HEK293 (cell line): ENCODE data around the gene GABBR2.

ENCODE experiments used
- FEZF1 ChIP-seq: fragments of 450-650 bp; formaldehyde crosslinking; IDR thresholded peaks from 2 replicates; pipeline ENCODE4 v1.5.1; 2016; ENCODE audit warnings: missing biosample characterization, missing genetic modification characterization
- KLF7 ChIP-seq: fragments of 450-650 bp; formaldehyde crosslinking; IDR thresholded peaks from 2 replicates; pipeline ENCODE4 v1.5.1; 2016; ENCODE audit warnings: missing biosample characterization, missing genetic modification characterization, borderline replicate concordance
- MEIS1 ChIP-seq: sonication (generic); formaldehyde crosslinking; IDR thresholded peaks from 2 replicates; pipeline ENCODE4 v1.8.1; 2022; ENCODE audit warnings: missing genetic modification reagents, mild to moderate bottlenecking, borderline replicate concordance
- MZF1 ChIP-seq: fragments of 450-650 bp; formaldehyde crosslinking; IDR thresholded peaks from 2 replicates; pipeline ENCODE4 v1.5.1; 2017; ENCODE audit warnings: missing biosample characterization, missing genetic modification characterization, borderline replicate concordance
- SCRT2 ChIP-seq: fragments of 450-650 bp; formaldehyde crosslinking; IDR thresholded peaks from 2 replicates; pipeline ENCODE4 v1.5.1; 2016; ENCODE audit warnings: missing biosample characterization, missing genetic modification characterization
- SP2 ChIP-seq: fragments of 450-650 bp; formaldehyde crosslinking; IDR thresholded peaks from 2 replicates; pipeline ENCODE4 v1.5.1; 2016; ENCODE audit warnings: missing biosample characterization, missing genetic modification characterization
- SP7 ChIP-seq: fragments of 450-650 bp; formaldehyde crosslinking; IDR thresholded peaks from 2 replicates; pipeline ENCODE4 v1.5.1; 2016; ENCODE audit warnings: missing biosample characterization, missing genetic modification characterization
- YY1 ChIP-seq: fragments of 450-650 bp; formaldehyde crosslinking; IDR thresholded peaks from 2 replicates; pipeline ENCODE4 v1.5.1; 2018; ENCODE audit warnings: missing biosample characterization, missing genetic modification characterization
- ZBTB48 ChIP-seq: fragments of 450-650 bp; formaldehyde crosslinking; IDR thresholded peaks from 2 replicates; pipeline ENCODE4 v1.5.1; 2016; ENCODE audit warnings: missing biosample characterization, missing genetic modification characterization
- ZBTB7A ChIP-seq: fragments of 450-650 bp; formaldehyde crosslinking; IDR thresholded peaks from 2 replicates; pipeline ENCODE4 v1.5.1; 2016; ENCODE audit warnings: low read depth, missing biosample characterization, missing genetic modification characterization
- ZFP3 ChIP-seq: fragments of 450-650 bp; formaldehyde crosslinking; IDR thresholded peaks from 2 replicates; pipeline ENCODE4 v1.5.1; 2016; ENCODE audit warnings: low read depth, missing biosample characterization, missing genetic modification characterization
- ZIC2 ChIP-seq: fragments of 450-650 bp; formaldehyde crosslinking; IDR thresholded peaks from 2 replicates; pipeline ENCODE4 v1.5.1; 2016; ENCODE audit warnings: missing biosample characterization, missing genetic modification characterization
- ZNF112 ChIP-seq: fragments of 450-650 bp; formaldehyde crosslinking; IDR thresholded peaks from 2 replicates; pipeline ENCODE4 v1.5.0; 2017; ENCODE audit warnings: missing biosample characterization, missing genetic modification characterization
- ZNF132 ChIP-seq: fragments of 450-650 bp; formaldehyde crosslinking; IDR thresholded peaks from 2 replicates; pipeline ENCODE4 v1.5.1; 2017; ENCODE audit warnings: missing biosample characterization, missing genetic modification characterization, borderline replicate concordance
- ZNF221 ChIP-seq: fragments of 450-650 bp; formaldehyde crosslinking; IDR thresholded peaks from 2 replicates; pipeline ENCODE4 v1.5.1; 2017; ENCODE audit warnings: missing biosample characterization, missing genetic modification characterization, borderline replicate concordance
- ZNF223 ChIP-seq: fragments of 450-650 bp; formaldehyde crosslinking; IDR thresholded peaks from 2 replicates; pipeline ENCODE4 v1.5.1; 2016; ENCODE audit warnings: missing biosample characterization, missing genetic modification characterization
- ZNF24 ChIP-seq: fragments of 450-650 bp; formaldehyde crosslinking; IDR thresholded peaks from 2 replicates; pipeline ENCODE4 v1.5.1; 2016; ENCODE audit warnings: missing biosample characterization, missing genetic modification characterization
- ZNF324 ChIP-seq: fragments of 450-650 bp; formaldehyde crosslinking; IDR thresholded peaks from 2 replicates; pipeline ENCODE4 v1.5.1; 2016; ENCODE audit warnings: missing biosample characterization, missing genetic modification characterization
- ZNF341 ChIP-seq: fragments of 450-650 bp; formaldehyde crosslinking; IDR thresholded peaks from 2 replicates; pipeline ENCODE4; 2016; ENCODE audit warnings: low read depth, missing biosample characterization, missing genetic modification characterization
- ZNF354C ChIP-seq: fragments of 450-650 bp; formaldehyde crosslinking; IDR thresholded peaks from 2 replicates; pipeline ENCODE4 v1.5.1; 2016; ENCODE audit warnings: missing biosample characterization, missing genetic modification characterization, low read depth, borderline replicate concordance
- ZNF366 ChIP-seq: fragments of 450-650 bp; formaldehyde crosslinking; conservative IDR thresholded peaks from 2 replicates; pipeline ENCODE4 v1.5.1; 2016; ENCODE audit warnings: missing biosample characterization, missing genetic modification characterization
- ZNF391 ChIP-seq: fragments of 450-650 bp; formaldehyde crosslinking; IDR thresholded peaks from 2 replicates; pipeline ENCODE4 v1.5.1; 2016; ENCODE audit warnings: low read depth, missing biosample characterization, missing genetic modification characterization, borderline replicate concordance
- ZNF404 ChIP-seq: fragments of 450-650 bp; formaldehyde crosslinking; IDR thresholded peaks from 2 replicates; pipeline ENCODE4 v1.5.1; 2017; ENCODE audit warnings: missing biosample characterization, missing genetic modification characterization
- ZNF48 ChIP-seq: fragments of 450-650 bp; formaldehyde crosslinking; IDR thresholded peaks from 2 replicates; pipeline ENCODE4 v1.5.1; 2016; ENCODE audit warnings: missing biosample characterization, missing genetic modification characterization
- ZNF529 ChIP-seq: fragments of 450-650 bp; formaldehyde crosslinking; IDR thresholded peaks from 2 replicates; pipeline ENCODE4 v1.5.1; 2017; ENCODE audit warnings: missing genetic modification characterization, missing biosample characterization; ENCODE audit not compliant: insufficient replicate concordance
- ZNF549 ChIP-seq: fragments of 450-650 bp; IDR thresholded peaks from 2 replicates; pipeline ENCODE4 v1.5.1; 2018; ENCODE audit warnings: missing biosample characterization, missing genetic modification characterization, mild to moderate bottlenecking, inconsistent platforms, moderate library complexity
- ZNF560 ChIP-seq: fragments of 450-650 bp; formaldehyde crosslinking; IDR thresholded peaks from 2 replicates; pipeline ENCODE4 v1.5.1; 2017; ENCODE audit warnings: missing biosample characterization, missing genetic modification characterization, borderline replicate concordance
- ZNF623 ChIP-seq: fragments of 450-650 bp; formaldehyde crosslinking; IDR thresholded peaks from 2 replicates; pipeline ENCODE4 v1.5.1; 2016; ENCODE audit warnings: missing biosample characterization, missing genetic modification characterization
- ZNF670 ChIP-seq: fragments of 450-650 bp; formaldehyde crosslinking; IDR thresholded peaks from 2 replicates; pipeline ENCODE4 v1.5.1; 2016; ENCODE audit warnings: missing biosample characterization, missing genetic modification characterization, low read depth
- ZNF830 ChIP-seq: fragments of 450-650 bp; IDR thresholded peaks from 2 replicates; pipeline ENCODE4 v1.5.0; 2018; ENCODE audit warnings: missing biosample characterization, missing genetic modification characterization, low read depth, mild to moderate bottlenecking, moderate library complexity
- ZXDB ChIP-seq: fragments of 450-650 bp; formaldehyde crosslinking; IDR thresholded peaks from 2 replicates; pipeline ENCODE4 v1.5.1; 2016; ENCODE audit warnings: missing biosample characterization, missing genetic modification characterization
- TF ChIP-seq, protein P1 (sequence below): sonication (generic); formaldehyde crosslinking; IDR thresholded peaks from 2 replicates; pipeline ENCODE4 v1.8.1; 2022; ENCODE audit warnings: mild to moderate bottlenecking, moderate library complexity, missing genetic modification reagents
- TF ChIP-seq, protein P2 (sequence below): fragments of 450-650 bp; formaldehyde crosslinking; IDR thresholded peaks from 2 replicates; pipeline ENCODE4 v1.5.1; 2016; ENCODE audit warnings: missing biosample characterization, missing genetic modification characterization, low read depth
- TF ChIP-seq, protein P3 (sequence below): fragments of 450-650 bp; formaldehyde crosslinking; IDR thresholded peaks from 2 replicates; pipeline ENCODE4 v1.5.1; 2016; ENCODE audit warnings: missing biosample characterization, missing genetic modification characterization
- TF ChIP-seq, protein P4 (sequence below): fragments of 450-650 bp; formaldehyde crosslinking; IDR thresholded peaks from 2 replicates; pipeline ENCODE4 v1.5.1; 2016; ENCODE audit warnings: missing biosample characterization, missing genetic modification characterization
- TF ChIP-seq, protein P5 (sequence below): fragments of 450-650 bp; formaldehyde crosslinking; IDR thresholded peaks from 2 replicates; pipeline ENCODE4 v1.5.1; 2016; ENCODE audit warnings: missing biosample characterization, missing genetic modification characterization

GABBR2 gene

DNA sequence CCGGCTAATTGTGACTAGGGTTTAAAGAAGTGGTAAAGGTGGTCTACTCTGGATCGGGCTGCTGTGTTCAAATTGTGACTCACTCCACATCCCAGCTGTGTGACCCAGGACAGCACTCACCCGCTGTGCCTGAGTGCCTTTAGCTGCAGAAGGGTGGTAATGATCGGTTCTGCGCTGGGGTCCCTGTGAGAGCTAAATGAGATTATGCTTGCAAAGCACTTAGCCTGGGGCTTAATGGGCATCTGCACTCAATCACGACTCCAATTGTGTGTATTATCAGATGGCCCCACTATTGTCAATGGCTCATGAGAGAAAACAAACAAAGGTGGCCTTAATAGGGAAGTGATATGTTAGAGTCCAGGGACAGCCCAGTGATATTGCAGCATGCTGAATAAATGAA, 428.2 kb downstream of the GABBR2 start (continued):
- TF ChIP-seq, protein P1, sequence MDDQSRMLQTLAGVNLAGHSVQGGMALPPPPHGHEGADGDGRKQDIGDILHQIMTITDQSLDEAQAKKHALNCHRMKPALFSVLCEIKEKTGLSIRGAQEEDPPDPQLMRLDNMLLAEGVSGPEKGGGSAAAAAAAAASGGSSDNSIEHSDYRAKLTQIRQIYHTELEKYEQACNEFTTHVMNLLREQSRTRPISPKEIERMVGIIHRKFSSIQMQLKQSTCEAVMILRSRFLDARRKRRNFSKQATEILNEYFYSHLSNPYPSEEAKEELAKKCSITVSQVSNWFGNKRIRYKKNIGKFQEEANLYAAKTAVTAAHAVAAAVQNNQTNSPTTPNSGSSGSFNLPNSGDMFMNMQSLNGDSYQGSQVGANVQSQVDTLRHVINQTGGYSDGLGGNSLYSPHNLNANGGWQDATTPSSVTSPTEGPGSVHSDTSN (CRISPR knock-in tag): no peak
- TF ChIP-seq ZIC2 (tag by site-specific recombination) (peak; percentile 100), ZFP3 (tag by site-specific recombination) (no peak), ZNF223 (tag by site-specific recombination) (no peak), MZF1 (tag by site-specific recombination) (no peak), FEZF1 (tag by site-specific recombination) (peak; percentile 93), ZXDB (tag by site-specific recombination) (no peak), ZNF24 (peak; percentile 98), ZNF341 (tag by site-specific recombination) (peak; percentile 32; the same call in 1 of the 2 replicates), ZNF404 (tag by site-specific recombination) (no peak), SP7 (tag by site-specific recombination) (peak; percentile 89), ZNF324 (peak; percentile 26; the same call in 1 of the 2 replicates), ZNF560 (tag by site-specific recombination) (no peak), ZNF830 (no peak), ZNF623 (tag by site-specific recombination) (no peak), SP2 (tag by site-specific recombination) (no peak), ZBTB7A (no peak), ZNF132 (tag by site-specific recombination) (no peak), ZNF221 (tag by site-specific recombination) (no peak), ZNF529 (no peak), YY1 (no peak), ZNF48 (no peak), ZNF670 (tag by site-specific recombination) (no peak), ZNF354C (tag by site-specific recombination) (no peak), ZNF112 (tag by site-specific recombination) (no peak), ZNF366 (tag by site-specific recombination) (no peak), KLF7 (tag by site-specific recombination) (no peak), SCRT2 (no peak), ZNF549 (tag by site-specific recombination) (no peak), ZBTB48 (no peak), MEIS1 (CRISPR knock-in tag) (no peak), ZNF391 (tag by site-specific recombination) (no peak)
- TF ChIP-seq, protein P2, sequence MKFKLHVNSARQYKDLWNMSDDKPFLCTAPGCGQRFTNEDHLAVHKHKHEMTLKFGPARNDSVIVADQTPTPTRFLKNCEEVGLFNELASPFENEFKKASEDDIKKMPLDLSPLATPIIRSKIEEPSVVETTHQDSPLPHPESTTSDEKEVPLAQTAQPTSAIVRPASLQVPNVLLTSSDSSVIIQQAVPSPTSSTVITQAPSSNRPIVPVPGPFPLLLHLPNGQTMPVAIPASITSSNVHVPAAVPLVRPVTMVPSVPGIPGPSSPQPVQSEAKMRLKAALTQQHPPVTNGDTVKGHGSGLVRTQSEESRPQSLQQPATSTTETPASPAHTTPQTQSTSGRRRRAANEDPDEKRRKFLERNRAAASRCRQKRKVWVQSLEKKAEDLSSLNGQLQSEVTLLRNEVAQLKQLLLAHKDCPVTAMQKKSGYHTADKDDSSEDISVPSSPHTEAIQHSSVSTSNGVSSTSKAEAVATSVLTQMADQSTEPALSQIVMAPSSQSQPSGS: peak; percentile 58
- TF ChIP-seq, protein P3, sequence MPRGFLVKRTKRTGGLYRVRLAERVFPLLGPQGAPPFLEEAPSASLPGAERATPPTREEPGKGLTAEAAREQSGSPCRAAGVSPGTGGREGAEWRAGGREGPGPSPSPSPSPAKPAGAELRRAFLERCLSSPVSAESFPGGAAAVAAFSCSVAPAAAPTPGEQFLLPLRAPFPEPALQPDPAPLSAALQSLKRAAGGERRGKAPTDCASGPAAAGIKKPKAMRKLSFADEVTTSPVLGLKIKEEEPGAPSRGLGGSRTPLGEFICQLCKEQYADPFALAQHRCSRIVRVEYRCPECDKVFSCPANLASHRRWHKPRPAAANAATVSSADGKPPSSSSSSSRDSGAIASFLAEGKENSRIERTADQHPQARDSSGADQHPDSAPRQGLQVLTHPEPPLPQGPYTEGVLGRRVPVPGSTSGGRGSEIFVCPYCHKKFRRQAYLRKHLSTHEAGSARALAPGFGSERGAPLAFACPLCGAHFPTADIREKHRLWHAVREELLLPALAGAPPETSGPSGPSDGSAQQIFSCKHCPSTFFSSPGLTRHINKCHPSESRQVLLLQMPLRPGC: 0 out of 2 replicates have a peak, but pooled peaks have one; percentile 30
- TF ChIP-seq, protein P4, sequence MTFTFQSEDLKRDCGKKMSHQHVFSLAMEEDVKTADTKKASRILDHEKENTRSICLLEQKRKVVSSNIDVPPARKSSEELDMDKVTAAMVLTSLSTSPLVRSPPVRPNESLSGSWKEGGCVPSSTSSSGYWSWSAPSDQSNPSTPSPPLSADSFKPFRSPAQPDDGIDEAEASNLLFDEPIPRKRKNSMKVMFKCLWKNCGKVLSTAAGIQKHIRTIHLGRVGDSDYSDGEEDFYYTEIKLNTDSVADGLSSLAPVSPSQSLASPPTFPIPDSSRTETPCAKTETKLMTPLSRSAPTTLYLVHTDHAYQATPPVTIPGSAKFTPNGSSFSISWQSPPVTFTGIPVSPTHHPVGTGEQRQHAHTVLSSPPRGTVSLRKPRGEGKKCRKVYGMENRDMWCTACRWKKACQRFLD (tag by site-specific recombination): no peak
- TF ChIP-seq, protein P5, sequence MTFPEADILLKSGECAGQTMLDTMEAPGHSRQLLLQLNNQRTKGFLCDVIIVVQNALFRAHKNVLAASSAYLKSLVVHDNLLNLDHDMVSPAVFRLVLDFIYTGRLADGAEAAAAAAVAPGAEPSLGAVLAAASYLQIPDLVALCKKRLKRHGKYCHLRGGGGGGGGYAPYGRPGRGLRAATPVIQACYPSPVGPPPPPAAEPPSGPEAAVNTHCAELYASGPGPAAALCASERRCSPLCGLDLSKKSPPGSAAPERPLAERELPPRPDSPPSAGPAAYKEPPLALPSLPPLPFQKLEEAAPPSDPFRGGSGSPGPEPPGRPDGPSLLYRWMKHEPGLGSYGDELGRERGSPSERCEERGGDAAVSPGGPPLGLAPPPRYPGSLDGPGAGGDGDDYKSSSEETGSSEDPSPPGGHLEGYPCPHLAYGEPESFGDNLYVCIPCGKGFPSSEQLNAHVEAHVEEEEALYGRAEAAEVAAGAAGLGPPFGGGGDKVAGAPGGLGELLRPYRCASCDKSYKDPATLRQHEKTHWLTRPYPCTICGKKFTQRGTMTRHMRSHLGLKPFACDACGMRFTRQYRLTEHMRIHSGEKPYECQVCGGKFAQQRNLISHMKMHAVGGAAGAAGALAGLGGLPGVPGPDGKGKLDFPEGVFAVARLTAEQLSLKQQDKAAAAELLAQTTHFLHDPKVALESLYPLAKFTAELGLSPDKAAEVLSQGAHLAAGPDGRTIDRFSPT: no peak
